ENCODE data around the gene FRMPD2. TPM values are rescaled to one million over a fixed set of nuclear protein-coding genes. Genes with fewer than 3 reads are reported as not detected.

Gene FRMPD2
- total RNA-seq, result under 0.01 and 0.13 TPM in 2 replicates

DNA sequence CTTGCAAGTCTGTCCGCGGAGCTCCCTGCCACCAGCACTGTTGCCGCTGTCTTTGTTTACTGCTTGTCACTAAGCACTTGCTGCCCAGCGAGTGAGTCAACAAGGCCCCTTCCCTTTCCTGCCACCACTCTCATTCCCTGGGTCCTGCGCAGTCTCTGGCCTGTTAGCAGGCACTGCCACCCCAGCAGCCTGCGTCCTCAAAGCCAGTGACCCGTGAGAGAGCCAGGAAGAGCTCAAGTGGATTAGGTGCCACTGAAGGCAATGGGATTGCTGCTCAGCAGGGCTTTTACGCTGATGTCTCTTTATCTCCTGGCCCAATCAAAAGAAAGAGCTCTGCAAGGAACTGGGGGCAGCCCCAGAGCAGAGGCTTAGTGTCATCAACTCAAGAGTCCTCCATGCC lies at the start of gene FRMPD2:
Gene FRMPD2, minus strand, starts transcription at position 61 of the 400 bp plus-strand sequence. CDS start 129 bp downstream, outside the sequence.
- no peak for TF ChIP-seq CTCF (IDR thresholded peaks at IDR 0.05; ENCODE audit: insufficient read depth, low read length, severe bottlenecking)

GRCh38 chr10:48322017-48322416 lies 47.5 kb upstream of the FRMPD2 start:
- no peak for DNase-seq (ENCODE audit: low read depth)
- Histone ChIP-seq H3K36me3 (ENCODE audit: control insufficient read depth, insufficient read depth, low read length) (no peaks in the 10 kb centered on the region), H3K4me3 (ENCODE audit: low read depth, low read length) (no peak overlapping the region), H3K27me3 (ENCODE audit: control insufficient read depth, insufficient read depth, low read length) (no peaks in the 10 kb centered on the region)
- no peak for TF ChIP-seq CTCF (IDR thresholded peaks at IDR 0.05; ENCODE audit: insufficient read depth, low read length, severe bottlenecking)
- FAIRE-seq, result no peak

More for the DNA sequence above, at the start of gene FRMPD2:
- no peak for DNase-seq (ENCODE audit: low read depth)
- Histone ChIP-seq H3K27me3 (ENCODE audit: control insufficient read depth, insufficient read depth, low read length) (no peaks in the 10 kb centered on the region), H3K4me3 (ENCODE audit: low read depth, low read length) (no peak within 1 kb of the TSS), H3K36me3 (ENCODE audit: control insufficient read depth, insufficient read depth, low read length) (no peaks in the 10 kb centered on the region)
- FAIRE-seq, result no peak

DNA sequence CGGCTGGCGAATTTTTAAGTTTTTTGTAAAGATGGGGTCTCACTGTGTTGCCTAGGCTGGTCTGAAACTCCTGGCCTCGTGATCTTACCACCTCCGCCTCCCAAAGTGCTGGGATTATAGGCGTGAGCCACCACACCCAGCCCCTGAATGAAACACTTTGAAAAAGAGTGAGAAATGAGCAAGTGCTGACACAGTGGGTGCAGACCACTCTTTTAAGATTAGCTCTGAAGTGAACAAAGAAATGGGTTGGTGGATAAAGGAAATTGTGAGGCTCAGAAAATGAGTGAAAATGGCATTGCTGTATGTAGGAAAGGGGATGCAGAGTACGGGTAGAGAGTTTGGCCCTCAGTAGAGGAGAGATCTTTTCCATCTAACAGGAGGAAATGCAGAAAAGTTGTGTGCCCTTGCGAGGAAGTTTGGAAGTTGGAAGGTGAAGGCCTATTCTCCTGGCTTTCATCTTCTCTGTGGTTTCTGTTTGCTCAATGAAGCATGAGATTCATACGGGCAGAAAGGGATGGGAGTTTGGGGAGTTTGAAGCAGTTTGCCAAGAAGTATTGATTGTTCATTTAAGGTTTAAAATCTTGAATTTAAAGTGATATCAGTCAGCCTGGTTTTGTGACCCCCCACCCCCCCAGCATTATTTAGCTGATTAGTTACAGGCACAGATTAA lies 43.0 kb upstream of the FRMPD2 start:
- no peak for TF ChIP-seq CTCF (IDR thresholded peaks at IDR 0.05; ENCODE audit: insufficient read depth, low read length, severe bottlenecking)
- no peak for FAIRE-seq

DNA sequence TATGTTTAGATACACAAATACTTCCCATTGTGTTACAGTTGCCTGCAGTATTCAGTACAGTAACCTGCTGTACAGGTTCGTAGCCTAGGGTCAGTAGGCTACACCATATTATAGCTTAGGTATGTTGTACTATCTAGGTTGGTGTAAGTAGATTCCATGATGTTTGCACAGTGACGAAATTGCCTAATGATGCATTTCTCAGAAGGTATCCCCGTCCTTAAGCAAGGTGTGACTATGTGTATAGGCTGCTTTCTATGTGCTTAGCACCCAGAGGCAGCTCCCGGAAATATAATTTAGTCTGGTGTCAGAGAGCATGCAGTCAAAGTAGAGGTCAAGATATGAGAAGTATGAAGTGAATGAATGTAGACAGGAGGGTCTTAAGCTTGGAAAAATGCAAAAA lies 41.7 kb upstream of the FRMPD2 start:
- H3K27me3 ChIP-seq (ENCODE audit: control insufficient read depth, insufficient read depth, low read length), result no peaks in the 10 kb centered on the region
- H3K4me3 ChIP-seq (ENCODE audit: low read depth, low read length), result no peak overlapping the region
- TF ChIP-seq CTCF (IDR thresholded peaks at IDR 0.05; ENCODE audit: insufficient read depth, low read length, severe bottlenecking), result no peak
- peak; percentile 83 for DNase-seq (ENCODE audit: low read depth)
- no peak for FAIRE-seq
- H3K36me3 ChIP-seq (ENCODE audit: control insufficient read depth, insufficient read depth, low read length), result no peaks in the 10 kb centered on the region

More for the DNA sequence above, 43.0 kb upstream of the FRMPD2 start:
- no peaks in the 10 kb centered on the region for H3K27me3 ChIP-seq (ENCODE audit: control insufficient read depth, insufficient read depth, low read length)
- H3K4me3 ChIP-seq (ENCODE audit: low read depth, low read length), result no peak overlapping the region
- H3K36me3 ChIP-seq (ENCODE audit: control insufficient read depth, insufficient read depth, low read length), result no peaks in the 10 kb centered on the region
- no peak for DNase-seq (ENCODE audit: low read depth)

DNA sequence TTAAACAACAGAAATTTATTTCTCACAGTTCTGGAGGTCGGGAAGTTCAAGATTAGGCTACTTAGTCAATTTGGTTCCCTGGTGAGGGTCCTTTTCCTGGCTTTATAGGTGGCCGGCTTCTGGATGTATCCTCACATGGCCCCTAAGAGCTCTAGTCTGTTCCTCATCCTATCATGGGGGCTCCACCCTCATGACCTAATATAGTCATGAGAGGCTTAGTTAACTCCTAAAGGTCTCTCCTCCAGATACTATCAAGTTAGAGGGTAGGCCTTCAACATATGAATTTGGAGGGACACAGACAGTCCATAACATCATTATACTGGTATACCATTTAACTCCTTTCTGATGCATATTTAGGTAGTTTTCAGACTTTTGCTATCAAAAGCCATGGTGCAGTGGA lies 39.6 kb upstream of the FRMPD2 start:
- no peak for TF ChIP-seq CTCF (IDR thresholded peaks at IDR 0.05; ENCODE audit: insufficient read depth, low read length, severe bottlenecking)
- Histone ChIP-seq H3K27me3 (ENCODE audit: control insufficient read depth, insufficient read depth, low read length) (no peaks in the 10 kb centered on the region), H3K36me3 (ENCODE audit: control insufficient read depth, insufficient read depth, low read length) (no peaks in the 10 kb centered on the region), H3K4me3 (ENCODE audit: low read depth, low read length) (no peak overlapping the region)
- no peak for DNase-seq (ENCODE audit: low read depth)
- no peak for FAIRE-seq

Measured in bronchial epithelial cell (primary cell).